Trophoblast cell (in vitro differentiated cells and primary cell): Measurements from ENCODE around the gene IKZF2.

Experiments
- DNase-seq, 2 donors: peaks; one replicate each; pipeline ENCODE4 v3.0.0-alpha.2; 2016
- H2AFZ ChIP-seq: 2 replicates; pipeline ENCODE4 v1.6.1; 2013; ENCODE audit warnings: low read length, moderate library complexity, mild to moderate bottlenecking; ENCODE audit not compliant: insufficient read depth, poor library complexity
- H2AK5ac ChIP-seq: 2 replicates; pipeline ENCODE4 v1.6.1; 2013; ENCODE audit warnings: mild to moderate bottlenecking, low read length
- H2BK120ac ChIP-seq: 2 replicates; pipeline ENCODE4 v1.6.1; 2013; ENCODE audit warnings: low read length, mild to moderate bottlenecking, moderate library complexity; ENCODE audit not compliant: insufficient read depth, poor library complexity
- H2BK12ac ChIP-seq: 2 replicates; pipeline ENCODE4 v1.6.1; 2013; ENCODE audit warnings: mild to moderate bottlenecking, low read length, moderate library complexity
- H2BK5ac ChIP-seq: 2 replicates; pipeline ENCODE4 v1.6.1; 2013; ENCODE audit warnings: low read length, low read depth, moderate library complexity, mild to moderate bottlenecking; ENCODE audit not compliant: poor library complexity
- H3K14ac ChIP-seq: 2 replicates; pipeline ENCODE4 v1.6.1; 2013; ENCODE audit warnings: mild to moderate bottlenecking, low read length
- H3K18ac ChIP-seq: 2 replicates; pipeline ENCODE4 v1.6.1; 2013; ENCODE audit warnings: mild to moderate bottlenecking, low read length
- H3K23ac ChIP-seq: 2 replicates; pipeline ENCODE4 v1.6.1; 2013; ENCODE audit warnings: low read length
- H3K27ac ChIP-seq: 2 replicates; pipeline ENCODE4 v1.5.1; 2013; ENCODE audit warnings: low read depth, mild to moderate bottlenecking, inconsistent platforms, low read length, moderate library complexity
- H3K27me3 ChIP-seq: 2 replicates; pipeline ENCODE4 v1.6.1; 2013; ENCODE audit warnings: inconsistent platforms, mild to moderate bottlenecking, low read length, moderate library complexity; ENCODE audit not compliant: insufficient read depth
- H3K36me3 ChIP-seq, 2 experiments: 1 replicate in 1 of 2; 2 replicates in 1 of 2; pipeline ENCODE4 v1.6.1; 2013; ENCODE audit warnings: low read length in 2 of 2, mild to moderate bottlenecking in 2 of 2, moderate library complexity in 1 of 2; ENCODE audit not compliant: insufficient read depth in 2 of 2, control insufficient read depth in 1 of 2
- H3K4ac ChIP-seq: 2 replicates; pipeline ENCODE4 v1.6.1; 2013; ENCODE audit warnings: low read depth, mild to moderate bottlenecking, low read length, moderate library complexity
- H3K4me1 ChIP-seq, 2 experiments: 1 replicate in 1 of 2; 2 replicates in 1 of 2; pipeline ENCODE4 v1.6.1; 2013; ENCODE audit warnings: low read length in 2 of 2, mild to moderate bottlenecking in 2 of 2, moderate library complexity in 1 of 2; ENCODE audit not compliant: insufficient read depth in 2 of 2, control insufficient read depth in 1 of 2
- H3K4me2 ChIP-seq: 2 replicates; pipeline ENCODE4 v1.6.1; 2013; ENCODE audit warnings: inconsistent platforms, mild to moderate bottlenecking, low read length, moderate library complexity
- H3K4me3 ChIP-seq: 2 replicates; pipeline ENCODE4 v1.5.1; 2013; ENCODE audit warnings: mild to moderate bottlenecking, low read depth, low read length, inconsistent platforms
- H3K79me1 ChIP-seq: one replicate; pipeline ENCODE4 v1.6.1; 2013; ENCODE audit warnings: low read length
- H3K79me2 ChIP-seq: 2 replicates; pipeline ENCODE4 v1.6.1; 2013; ENCODE audit warnings: low read length, mild to moderate bottlenecking; ENCODE audit not compliant: control insufficient read depth, insufficient read depth, poor library complexity
- H3K9ac ChIP-seq: 2 replicates; pipeline ENCODE4 v1.6.1; 2013; ENCODE audit warnings: mild to moderate bottlenecking, low read length
- H3K9me3 ChIP-seq: 2 replicates; pipeline ENCODE4 v1.6.1; 2013; ENCODE audit warnings: low read depth, mild to moderate bottlenecking, control low read depth, inconsistent platforms, low read length; ENCODE audit not compliant: insufficient read depth
- H4K12ac ChIP-seq: 2 replicates; pipeline ENCODE4 v1.6.1; 2013; ENCODE audit warnings: low read depth, mild to moderate bottlenecking, low read length, moderate library complexity
- H4K8ac ChIP-seq: 2 replicates; pipeline ENCODE4 v1.6.1; 2013; ENCODE audit warnings: low read depth, mild to moderate bottlenecking, low read length, moderate library complexity
- H4K91ac ChIP-seq: one replicate; pipeline ENCODE4 v1.6.1; 2013; ENCODE audit warnings: low read depth, mild to moderate bottlenecking, low read length, moderate library complexity
- WGBS: extraction: QIAGEN DNeasy Blood & Tissue Kit; methylation state at CpG from one replicate; pipeline ENCODE4 v1.1.7; 2013; ENCODE audit warnings: missing lambda C conversion rate; ENCODE audit not compliant: insufficient read length, insufficient coverage; ENCODE audit errors: extremely low coverage; 5-methylcytosine and 5-hydroxymethylcytosine counted together

The IKZF2 gene

DNA sequence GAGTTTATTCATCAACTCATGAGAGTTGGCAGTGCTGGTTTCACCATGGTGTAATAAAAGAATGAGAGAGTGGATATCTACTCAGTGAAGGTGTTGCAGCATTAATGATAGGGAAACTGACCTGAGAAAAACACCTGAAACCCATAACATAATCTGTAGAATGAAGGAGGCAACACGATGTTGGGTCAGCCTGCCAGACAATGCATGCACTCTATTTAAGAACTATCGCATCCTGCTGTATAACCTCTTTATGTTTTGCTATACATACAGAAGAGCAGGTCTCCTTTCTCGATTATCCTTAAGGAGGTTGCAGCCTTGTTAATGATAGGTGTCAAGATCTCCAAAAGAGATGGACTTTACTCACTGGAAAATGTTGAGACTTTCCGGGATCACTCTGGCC is 65.9 kb downstream of the IKZF2 start:
- Histone ChIP-seq H3K18ac (no peak overlapping the region), H3K4me3 (no peak overlapping the region), H2BK120ac (no peak overlapping the region), H4K12ac (no peak overlapping the region), H2BK5ac (no peak overlapping the region), H2BK12ac (no peak overlapping the region), H4K8ac (no peak overlapping the region), H4K91ac (no peak overlapping the region), H3K79me2 (no peaks in the 10 kb centered on the region), H3K4me2 (peak overlapping the region; percentile 2), H3K4me1 (peaks cover 8 to 10% of the 10 kb centered on the region in 2 experiments), H3K9me3 (no peaks in the 10 kb centered on the region), H3K9ac (no peak overlapping the region), H3K27ac (no peak overlapping the region), H3K4ac (no peak overlapping the region), H3K23ac (no peak overlapping the region), H3K36me3 (no peaks in the 10 kb centered on the region), H2AFZ (no peak overlapping the region), H3K27me3 (no peaks in the 10 kb centered on the region), H2AK5ac (no peak overlapping the region), H3K14ac (no peak overlapping the region), H3K79me1 (peaks cover 2% of the 10 kb centered on the region)
- no peak for DNase-seq
- WGBS = no CpG with 5 or more reads among the region's 4 CpGs

GRCh38 chr2:213084261-213084660 is 67.2 kb downstream of the IKZF2 start:
- H2AFZ ChIP-seq = no peak overlapping the region
- no peak overlapping the region for H3K4me2 ChIP-seq
- H2BK5ac ChIP-seq = no peak overlapping the region

DNA sequence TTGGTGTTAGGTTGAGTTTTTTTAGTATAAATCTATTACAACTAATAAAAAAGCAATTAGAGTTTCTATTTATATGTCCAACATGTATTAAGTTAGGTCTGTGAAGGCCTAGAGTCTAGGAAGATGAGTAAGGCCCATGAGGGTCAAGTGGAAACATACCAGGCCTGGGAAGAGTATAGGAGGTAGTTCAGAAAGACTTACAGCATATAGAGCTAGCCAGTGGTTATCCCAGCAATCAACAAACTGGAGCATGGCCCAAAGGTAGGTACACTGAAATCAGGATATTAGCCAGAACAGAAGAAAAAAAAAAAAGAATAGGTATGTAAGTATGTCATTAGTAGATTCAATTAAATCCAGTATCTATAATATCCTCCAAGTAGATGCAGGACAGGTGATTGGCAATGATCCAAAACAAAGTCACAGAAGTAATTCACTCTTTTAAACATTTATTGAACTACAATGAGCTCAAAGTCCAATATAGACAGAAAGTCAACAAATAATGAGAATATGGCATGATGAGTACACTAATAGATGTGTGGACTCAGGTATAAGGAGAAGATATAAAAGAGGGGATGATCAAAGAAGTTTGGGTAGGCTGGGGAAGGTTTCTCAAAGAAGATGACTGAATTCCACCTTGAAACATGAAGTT is 70.3 kb downstream of the IKZF2 start:
- H4K12ac ChIP-seq = no peak overlapping the region
- H3K79me1 ChIP-seq = no peaks in the 10 kb centered on the region
- no peak overlapping the region for H3K23ac ChIP-seq
- H2AK5ac ChIP-seq = no peak overlapping the region
- H2BK12ac ChIP-seq = no peak overlapping the region
- H4K91ac ChIP-seq = no peak overlapping the region
- H3K27ac ChIP-seq = no peak overlapping the region
- H2AFZ ChIP-seq = no peak overlapping the region
- H3K27me3 ChIP-seq = no peaks in the 10 kb centered on the region
- peaks cover 4% of the 10 kb centered on the region in 2 experiments for H3K4me1 ChIP-seq
- H3K14ac ChIP-seq = no peak overlapping the region
- no peaks in the 10 kb centered on the region for H3K79me2 ChIP-seq
- H3K9ac ChIP-seq = no peak overlapping the region
- no peak overlapping the region for H3K4me2 ChIP-seq
- no peaks in the 10 kb centered on the region for H3K9me3 ChIP-seq
- no peak overlapping the region for H3K18ac ChIP-seq
- no peak overlapping the region for H2BK5ac ChIP-seq
- no peaks in the 10 kb centered on the region for H3K36me3 ChIP-seq
- no peak overlapping the region for H3K4me3 ChIP-seq
- H3K4ac ChIP-seq = no peak overlapping the region
- no peak overlapping the region for H4K8ac ChIP-seq
- H2BK120ac ChIP-seq = no peak overlapping the region
- DNase-seq = no peak

More at GRCh38 chr2:213084261-213084660, 67.2 kb downstream of the IKZF2 start:
- peaks cover 2% of the 10 kb centered on the region for H3K79me1 ChIP-seq
- no peak overlapping the region for H4K8ac ChIP-seq
- no peak overlapping the region for H3K4ac ChIP-seq
- H3K27ac ChIP-seq = no peak overlapping the region
- no peak overlapping the region for H2BK12ac ChIP-seq
- H4K12ac ChIP-seq = no peak overlapping the region
- no peaks in the 10 kb centered on the region for H3K9me3 ChIP-seq
- H3K18ac ChIP-seq = no peak overlapping the region
- no peaks in the 10 kb centered on the region for H3K36me3 ChIP-seq
- H3K9ac ChIP-seq = no peak overlapping the region
- no peaks in the 10 kb centered on the region for H3K27me3 ChIP-seq
- no peaks in the 10 kb centered on the region for H3K79me2 ChIP-seq
- H3K4me1 ChIP-seq = peaks cover 8 to 9% of the 10 kb centered on the region in 2 experiments
- DNase-seq = no peak
- no peak overlapping the region for H4K91ac ChIP-seq
- no peak overlapping the region for H3K4me3 ChIP-seq
- no peak overlapping the region for H2BK120ac ChIP-seq
- no peak overlapping the region for H2AK5ac ChIP-seq
- H3K23ac ChIP-seq = no peak overlapping the region
- no peak overlapping the region for H3K14ac ChIP-seq

GRCh38 chr2:213079756-213080155 is 71.7 kb downstream of the IKZF2 start:
- H2AFZ ChIP-seq = no peak overlapping the region
- H3K36me3 ChIP-seq = no peaks in the 10 kb centered on the region
- no peak overlapping the region for H2BK12ac ChIP-seq
- no peak overlapping the region for H3K27ac ChIP-seq
- H2AK5ac ChIP-seq = no peak overlapping the region
- no peak overlapping the region for H2BK5ac ChIP-seq
- H3K9ac ChIP-seq = no peak overlapping the region
- DNase-seq = no peak
- H4K91ac ChIP-seq = no peak overlapping the region
- H3K4me3 ChIP-seq = no peak overlapping the region
- H3K18ac ChIP-seq = no peak overlapping the region
- H3K4me2 ChIP-seq = no peak overlapping the region
- H3K4ac ChIP-seq = no peak overlapping the region
- no peak overlapping the region for H4K8ac ChIP-seq
- no peaks in the 10 kb centered on the region for H3K4me1 ChIP-seq
- H3K27me3 ChIP-seq = no peaks in the 10 kb centered on the region
- H3K79me2 ChIP-seq = no peaks in the 10 kb centered on the region
- H3K79me1 ChIP-seq = no peaks in the 10 kb centered on the region
- H2BK120ac ChIP-seq = no peak overlapping the region
- H3K23ac ChIP-seq = no peak overlapping the region
- H4K12ac ChIP-seq = no peak overlapping the region
- no peak overlapping the region for H3K14ac ChIP-seq
- H3K9me3 ChIP-seq = no peaks in the 10 kb centered on the region
